Parietal lobe (tissue), 2 donors: ENCODE measurements around the gene CBX5. TPM values are rescaled to one million over a fixed set of nuclear protein-coding genes. Genes with fewer than 3 reads are reported as not detected.

Experiments used
- small RNA-seq: library from RNA; depleted of rRNA; stranded (forward); fragments of <200 nt; gene quantifications from one replicate; pipeline ENCODE3, GENCODE V24; 2014; ENCODE audit warnings: low replicate concordance
- total RNA-seq: library from RNA; depleted of rRNA; stranded (reverse); fragments of >200 nt; gene quantifications from one replicate; pipeline ENCODE4 v1.2.3, GENCODE V29; 2014

CBX5 gene
- total RNA-seq, result 141 TPM

GRCh38 chr12:54279632-54280467, at the start of gene CBX5:
Gene CBX5 (minus strand): TSS chr12:54280122. CDS start chr12:54257650, 22,472 bp downstream.

GRCh38 chr12:54324617-54325441, 44.9 kb upstream of the CBX5 start, which contains the start of gene COPZ1:
Gene COPZ1 (plus strand): TSS chr12:54325131. CDS start chr12:54325164, 33 bp downstream.

GRCh38 chr12:54300732-54301427, 21.0 kb upstream of the CBX5 start, which contains the start of gene NFE2:
Gene NFE2 (minus strand): TSS chr12:54301015. CDS start chr12:54295248, 5,767 bp downstream.

GRCh38 chr12:54280468-54281260, 742 bp upstream of the CBX5 start, which contains the start of gene HNRNPA1:
Gene HNRNPA1 (plus strand): TSS chr12:54280726. CDS start chr12:54280808, 82 bp downstream.

Small RNAs within 50 kb of the gene (small RNA-seq; reads per million reads assigned to genes)
- gene RN7SL390P, result not detected
- not detected for gene RNU6-950P

Other genes with a start within 250 kb of the CBX5 start
- gene HOXC5, start 247.1 kb downstream of the CBX5 start, total RNA-seq, result not detected
- gene HOXC4, start 226.3 kb downstream of the CBX5 start, total RNA-seq, result not detected
- gene SMUG1, start 91.1 kb downstream of the CBX5 start, total RNA-seq, result 50.1 TPM
- gene HNRNPA1, start 604 bp upstream of the CBX5 start, total RNA-seq, result 545 TPM
- 0.63 TPM for gene NFE2, start 20.9 kb upstream of the CBX5 start, total RNA-seq
- gene COPZ1, start 45.0 kb upstream of the CBX5 start, total RNA-seq, result 54.8 TPM
- gene GPR84, start 84.4 kb upstream of the CBX5 start, total RNA-seq, result not detected
- gene ZNF385A, start 104.6 kb upstream of the CBX5 start, total RNA-seq, result 2.8 TPM
- 5.0 TPM for gene ITGA5, start 139.1 kb upstream of the CBX5 start, total RNA-seq
- not detected for gene GTSF1, start 193.5 kb upstream of the CBX5 start, total RNA-seq
- gene NCKAP1L, start 217.6 kb upstream of the CBX5 start, total RNA-seq, result 3.8 TPM